Endometrium (tissue), 2 donors: ENCODE results near the gene TRMT10B.

Source experiments
- FAIRE-seq: peaks from 2 replicates; lab custom pipeline; 2012; peaks lifted over from hg19 to GRCh38; lab: Jason Lieb, UNC
- donor health status: control.
- donor health status: control.

Gene TRMT10B, protein sequence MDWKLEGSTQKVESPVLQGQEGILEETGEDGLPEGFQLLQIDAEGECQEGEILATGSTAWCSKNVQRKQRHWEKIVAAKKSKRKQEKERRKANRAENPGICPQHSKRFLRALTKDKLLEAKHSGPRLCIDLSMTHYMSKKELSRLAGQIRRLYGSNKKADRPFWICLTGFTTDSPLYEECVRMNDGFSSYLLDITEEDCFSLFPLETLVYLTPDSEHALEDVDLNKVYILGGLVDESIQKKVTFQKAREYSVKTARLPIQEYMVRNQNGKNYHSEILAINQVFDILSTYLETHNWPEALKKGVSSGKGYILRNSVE

DNA sequence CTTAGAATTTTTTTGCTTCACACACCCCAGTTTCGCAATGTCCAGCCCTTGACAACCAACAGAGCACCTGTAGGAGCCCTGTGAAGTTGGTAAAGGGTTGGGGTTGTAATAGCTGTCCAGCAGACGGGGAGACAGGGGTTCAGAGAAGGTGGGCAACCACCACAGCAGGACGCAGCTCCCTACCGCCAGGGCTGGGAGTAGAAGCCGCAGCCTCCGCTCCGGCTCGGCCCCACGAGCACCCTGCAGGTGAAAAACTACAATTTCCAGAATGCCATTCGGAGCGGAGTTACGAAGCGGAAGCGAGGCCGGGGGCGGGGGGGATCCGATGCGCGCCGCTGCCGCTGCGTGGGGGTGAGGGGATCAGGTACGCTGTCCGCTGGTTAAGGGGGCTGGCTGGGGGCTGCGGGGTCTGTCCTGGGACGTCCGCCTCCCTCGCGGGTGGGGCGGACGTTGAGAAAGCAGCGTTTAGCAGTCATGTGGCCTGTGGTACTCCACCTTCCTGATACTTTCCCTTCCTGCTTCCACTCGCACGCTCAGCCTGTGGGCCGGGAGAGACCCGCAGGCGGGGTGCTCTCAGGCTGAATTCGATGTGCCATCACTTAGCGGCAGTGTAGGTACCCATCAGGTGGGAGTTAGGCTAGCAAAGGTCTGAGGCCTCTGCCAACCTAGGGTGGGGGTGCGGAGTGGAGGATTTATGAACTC, at the start of gene TRMT10B:
Gene TRMT10B, plus strand, starts transcription at position 317 of the 702 bp plus-strand sequence. CDS start 8,127 bp downstream, outside the sequence.
- no peak for FAIRE-seq

DNA sequence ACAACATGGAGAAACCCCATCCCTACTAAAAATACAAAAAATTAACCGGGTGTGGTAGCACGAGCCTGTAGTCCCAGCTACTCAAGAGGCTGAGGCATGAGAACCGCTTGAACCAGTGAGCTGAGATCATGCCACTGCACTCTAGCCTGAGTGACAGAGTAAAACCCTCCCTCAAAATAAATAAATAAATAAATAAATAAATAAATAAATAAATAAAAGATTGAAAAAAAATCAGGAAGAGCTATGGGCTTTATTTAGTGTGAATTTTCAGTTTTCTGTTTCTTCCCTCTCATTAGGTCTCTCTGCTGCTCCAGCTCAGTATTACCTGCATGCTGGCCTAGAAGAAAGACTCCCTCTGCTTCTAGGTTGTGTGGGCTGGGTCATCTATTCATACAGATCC, 47.8 kb upstream of the TRMT10B start:
- FAIRE-seq = no peak

DNA sequence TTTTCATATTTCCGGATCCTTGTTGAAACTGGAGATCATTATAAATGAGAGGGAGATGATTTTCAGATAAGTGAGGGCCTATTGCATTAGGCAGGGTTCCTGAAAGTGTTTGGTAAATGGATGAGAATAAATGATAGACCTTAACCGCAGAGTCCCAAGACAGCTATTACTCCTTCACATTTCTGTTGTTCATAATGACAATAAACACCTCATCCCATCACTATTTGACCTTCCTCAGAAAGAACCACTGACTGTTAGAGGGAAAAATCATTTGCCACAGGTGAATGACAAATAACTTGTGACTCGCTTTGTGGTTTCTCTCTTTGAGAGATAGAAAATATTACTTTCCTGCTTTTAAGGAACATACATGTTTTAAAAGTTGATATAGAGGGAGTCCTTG, 47.3 kb upstream of the TRMT10B start:
- no peak for FAIRE-seq

DNA sequence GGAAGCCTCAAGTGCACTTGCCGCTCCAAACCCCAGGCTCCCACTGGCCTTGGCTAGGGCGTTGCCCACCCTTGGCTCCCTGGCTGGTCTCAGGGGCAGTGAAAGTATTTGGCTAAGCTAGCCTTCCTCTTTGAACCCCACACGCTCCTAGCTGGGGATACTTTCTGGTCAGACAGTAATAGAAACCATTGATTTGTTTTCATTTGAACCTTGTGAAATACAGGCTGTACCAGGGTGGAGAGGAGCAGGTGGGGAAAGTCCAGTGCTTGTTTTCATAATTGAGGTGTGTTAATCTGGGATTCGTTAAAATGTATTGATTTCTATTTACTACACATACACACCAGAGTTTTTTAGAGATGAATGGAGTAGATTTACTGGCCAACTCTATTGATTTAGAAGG, 45.9 kb upstream of the TRMT10B start:
- FAIRE-seq = no peak

DNA sequence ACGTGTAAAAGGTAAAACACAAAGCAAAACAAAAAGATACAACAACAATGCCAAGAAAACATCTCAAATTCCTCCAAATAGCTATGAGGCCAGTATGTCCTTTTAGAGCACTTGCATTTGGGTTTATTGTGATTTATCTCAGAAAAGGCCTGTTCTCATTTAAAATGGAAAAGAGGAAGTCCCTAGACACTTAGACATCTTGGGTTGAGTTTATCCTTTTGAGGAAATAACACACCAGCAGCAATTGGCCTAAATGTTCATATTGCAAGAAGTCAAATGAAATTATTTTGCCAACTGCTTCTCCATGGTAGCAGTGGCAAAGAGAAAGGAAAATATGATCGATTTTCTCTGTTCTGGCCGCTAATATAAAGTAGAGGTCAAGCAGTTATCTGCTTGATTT, 43.6 kb upstream of the TRMT10B start:
- no peak for FAIRE-seq

DNA sequence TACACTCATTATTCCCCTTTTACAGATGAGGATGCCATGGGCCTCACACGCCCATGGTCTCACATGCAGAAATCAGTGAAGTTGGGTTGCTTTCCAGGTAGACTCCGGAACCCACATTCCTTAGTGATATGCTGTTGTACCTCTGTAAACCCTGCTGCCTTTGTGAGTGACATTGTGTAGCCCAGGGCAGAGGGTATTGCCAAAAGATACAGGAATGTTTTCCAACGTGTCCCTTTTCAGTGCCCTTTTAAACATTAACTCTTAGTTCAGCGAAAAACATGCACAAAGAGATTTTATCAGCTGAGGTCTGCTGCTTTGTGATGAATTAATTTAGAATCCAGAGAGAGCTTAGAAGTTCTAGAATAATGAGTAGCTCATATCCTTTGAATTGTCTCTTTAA, 38.3 kb upstream of the TRMT10B start:
- no peak for FAIRE-seq

DNA sequence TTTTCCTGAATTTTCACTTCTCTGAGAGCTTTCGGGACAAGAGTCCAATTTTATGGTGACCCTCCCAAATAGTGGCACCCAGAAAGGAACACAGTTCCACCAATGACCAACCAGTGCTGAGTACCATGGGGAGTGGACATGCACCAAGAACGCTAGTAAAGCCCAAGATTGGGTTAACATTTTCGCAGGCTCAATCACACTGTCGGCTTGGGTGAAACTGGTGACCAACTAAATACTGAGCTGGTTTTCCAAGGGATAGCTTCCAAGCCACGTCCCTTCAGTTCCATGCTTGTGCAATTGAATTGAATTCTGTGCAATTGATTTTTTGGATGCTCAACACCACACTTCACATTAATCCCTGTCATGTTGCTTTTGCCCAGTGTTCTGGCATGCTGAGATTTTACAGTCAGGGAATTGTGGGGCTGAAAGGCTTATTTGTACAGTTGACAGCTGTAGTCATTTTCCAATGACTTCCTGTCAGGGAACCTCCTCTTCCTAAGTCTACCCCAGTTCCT, 37.6 kb upstream of the TRMT10B start:
- FAIRE-seq = no peak

DNA sequence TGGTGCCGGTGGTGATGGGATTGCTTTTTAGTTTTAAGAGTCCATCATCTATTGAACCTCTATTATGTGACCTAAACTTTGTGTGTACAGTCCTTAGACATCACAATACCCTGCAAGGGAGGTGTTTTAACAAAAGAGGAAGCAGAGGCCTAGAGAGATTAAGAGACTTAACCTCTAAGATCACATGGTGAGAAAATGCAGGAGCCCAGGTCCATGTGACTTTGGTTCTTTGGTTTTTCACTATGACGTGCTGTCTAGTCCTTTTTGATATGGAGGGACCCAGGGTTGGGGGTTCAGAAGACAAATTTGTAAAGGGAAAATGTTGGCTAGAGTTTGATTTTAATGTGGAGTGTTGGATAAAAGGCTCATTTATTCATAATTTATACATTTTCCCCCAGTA, 34.1 kb upstream of the TRMT10B start:
- FAIRE-seq = no peak

DNA sequence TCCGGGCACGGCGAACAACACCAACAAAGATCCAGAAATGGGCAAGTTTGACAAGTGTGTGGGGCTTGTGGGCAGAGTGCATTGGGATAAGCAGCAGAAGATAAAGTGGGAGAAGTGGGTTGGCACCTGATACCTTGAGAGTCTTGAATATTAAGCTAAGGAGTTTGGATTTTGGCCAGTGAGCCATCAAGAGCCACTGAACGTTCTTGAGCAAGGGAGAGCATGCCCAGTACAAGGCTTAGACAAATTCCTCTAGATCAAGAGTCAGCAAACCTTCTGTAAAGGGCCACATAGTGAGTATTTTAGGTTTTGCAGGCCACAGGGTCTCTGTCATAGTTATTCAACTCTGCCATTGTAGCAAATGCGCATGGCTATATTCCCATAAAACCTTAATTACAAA, 26.6 kb upstream of the TRMT10B start:
- no peak for FAIRE-seq

DNA sequence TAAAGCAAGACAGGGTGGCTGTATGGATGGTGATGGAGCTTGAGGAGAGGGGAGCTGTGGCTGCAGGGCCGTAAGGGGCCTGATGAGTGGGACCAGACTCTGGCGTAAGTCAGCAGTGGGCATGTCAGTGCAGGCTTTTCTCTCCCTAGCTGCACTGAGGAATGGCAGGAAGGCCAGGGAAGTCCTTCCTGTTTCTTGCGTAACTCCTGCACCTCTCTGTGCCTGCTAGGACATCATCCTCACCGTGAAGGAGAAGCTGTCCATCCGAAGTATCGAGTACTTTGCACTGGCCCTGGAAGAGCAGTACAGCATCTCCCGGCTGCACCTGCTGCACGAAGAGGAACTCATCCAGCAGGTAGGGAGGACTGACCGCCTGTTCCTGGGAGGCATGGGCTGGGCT, 24.1 kb upstream of the TRMT10B start:
- no peak for FAIRE-seq

DNA sequence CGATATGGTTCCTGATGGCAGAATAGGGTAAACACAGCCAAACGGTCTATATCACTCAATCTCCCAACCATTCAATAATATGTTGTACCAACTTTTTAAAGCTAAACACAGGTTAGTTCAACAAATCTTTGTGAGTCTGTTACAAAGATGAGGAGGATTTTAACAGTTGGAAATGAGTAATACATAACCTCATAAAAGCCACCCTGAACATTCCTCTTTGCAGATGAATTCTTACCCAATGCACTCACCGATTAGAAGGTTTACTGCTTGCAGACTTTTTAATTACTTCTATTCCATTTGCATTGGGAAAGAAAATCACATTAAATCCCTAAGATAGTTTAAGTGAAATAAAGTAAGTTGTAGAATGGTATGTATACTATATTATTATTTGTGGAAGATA, 23.3 kb upstream of the TRMT10B start:
- FAIRE-seq = no peak

DNA sequence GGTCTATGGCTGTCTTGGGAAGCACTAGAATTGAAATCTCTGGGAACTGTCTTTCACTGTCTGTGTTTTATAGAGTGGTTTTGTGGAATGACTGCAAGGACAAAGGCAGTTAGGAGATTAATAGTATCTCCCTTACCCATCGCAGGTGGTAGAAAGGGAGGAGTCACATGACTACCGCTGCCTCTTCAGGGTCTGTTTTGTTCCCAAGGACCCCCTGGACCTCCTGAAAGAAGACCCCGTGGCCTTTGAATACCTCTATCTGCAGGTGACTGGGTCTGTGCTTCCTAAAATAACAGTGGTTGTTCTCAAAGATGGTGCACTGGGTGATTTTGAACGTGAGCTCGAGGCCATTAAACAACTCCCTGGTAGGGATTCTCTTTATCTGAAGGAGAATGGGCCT, 22.8 kb upstream of the TRMT10B start:
- FAIRE-seq = no peak

DNA sequence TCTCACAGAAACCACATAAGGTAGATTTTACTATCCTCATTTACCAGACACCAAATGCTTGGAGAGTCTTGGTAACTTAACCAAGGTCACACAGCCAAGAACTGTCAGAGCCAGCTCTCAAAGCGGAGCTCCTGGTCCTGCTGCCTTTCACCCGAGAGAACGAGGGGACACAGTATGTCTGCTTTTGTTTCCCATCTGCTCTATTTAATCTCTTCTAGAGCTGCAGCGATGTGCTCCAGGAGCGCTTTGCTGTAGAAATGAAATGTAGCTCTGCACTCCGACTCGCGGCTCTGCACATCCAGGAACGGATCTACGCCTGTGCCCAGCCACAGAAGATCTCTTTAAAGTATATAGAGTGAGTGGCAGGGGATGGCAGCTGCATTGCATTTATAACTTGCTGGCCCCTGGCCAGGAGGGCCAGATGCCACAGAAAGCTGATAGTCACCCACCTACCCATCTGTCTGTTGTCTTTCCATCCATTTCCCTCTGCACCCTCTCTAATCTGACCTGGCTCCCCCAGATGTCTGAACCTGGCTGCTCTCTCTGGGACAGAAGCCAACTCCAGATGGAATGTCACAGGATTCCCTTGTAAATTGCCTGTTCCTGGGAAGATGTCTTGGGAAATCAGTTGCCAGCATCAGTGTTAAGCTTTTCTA, 21.4 kb upstream of the TRMT10B start:
- FAIRE-seq = no peak

DNA sequence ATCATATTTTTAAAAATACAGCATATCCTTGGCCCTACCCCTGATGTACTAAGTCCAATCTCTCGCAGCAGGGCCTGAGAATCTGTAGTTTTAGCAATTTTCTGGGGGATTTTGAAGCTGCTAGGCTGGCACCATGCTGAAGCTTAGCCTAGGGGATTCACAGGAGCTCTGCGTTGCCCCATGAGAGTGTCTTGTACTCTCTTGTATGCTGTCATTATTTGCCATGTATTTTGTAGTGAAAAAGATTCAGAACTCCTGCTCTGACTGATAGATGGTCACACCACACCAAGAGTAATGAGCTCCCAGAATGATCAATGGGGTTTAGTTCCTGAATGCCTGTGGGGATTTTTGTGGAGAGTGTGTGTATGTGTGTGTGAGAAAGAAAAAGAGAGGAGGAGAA, 20.7 kb upstream of the TRMT10B start:
- FAIRE-seq = no peak

DNA sequence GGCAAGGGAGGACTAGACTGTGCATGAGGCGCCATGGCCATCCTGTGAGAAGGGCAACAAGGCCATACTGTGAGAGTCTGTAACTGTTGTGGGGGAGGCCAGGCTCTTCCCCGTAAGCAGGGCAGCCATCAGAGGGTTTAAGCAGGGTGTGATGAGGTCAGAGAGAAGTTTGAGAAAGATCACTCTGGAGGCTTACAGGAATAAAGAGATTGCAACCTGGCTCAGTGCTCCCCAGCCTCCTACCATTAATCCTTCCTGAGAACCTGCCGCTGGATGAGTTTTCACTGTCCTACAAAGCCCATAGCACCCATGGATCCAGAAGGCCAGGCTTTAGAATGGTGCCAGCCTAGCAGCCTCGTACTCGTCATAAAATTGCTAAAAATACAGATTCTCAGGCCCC, 14.4 kb upstream of the TRMT10B start:
- FAIRE-seq = no peak

DNA sequence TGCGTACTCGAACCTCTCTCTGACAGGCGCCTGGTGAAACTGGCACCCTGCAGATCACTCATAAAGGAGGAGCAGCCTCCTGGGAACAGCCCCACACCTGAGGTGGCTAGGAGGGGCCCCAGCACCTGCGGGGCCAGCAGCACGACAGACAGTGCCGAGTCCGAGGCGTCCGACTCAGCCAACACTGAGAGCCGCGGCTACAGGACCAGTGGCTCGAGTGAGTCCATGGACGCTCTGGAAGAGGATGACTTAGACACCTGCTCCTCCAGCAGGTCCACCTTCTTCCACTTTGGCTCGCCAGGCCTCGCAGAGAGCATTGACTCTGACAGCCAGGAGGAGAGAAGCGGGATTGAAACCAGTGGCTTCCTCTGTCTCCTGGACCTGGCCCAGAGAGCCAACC, 13.5 kb upstream of the TRMT10B start:
- no peak for FAIRE-seq

DNA sequence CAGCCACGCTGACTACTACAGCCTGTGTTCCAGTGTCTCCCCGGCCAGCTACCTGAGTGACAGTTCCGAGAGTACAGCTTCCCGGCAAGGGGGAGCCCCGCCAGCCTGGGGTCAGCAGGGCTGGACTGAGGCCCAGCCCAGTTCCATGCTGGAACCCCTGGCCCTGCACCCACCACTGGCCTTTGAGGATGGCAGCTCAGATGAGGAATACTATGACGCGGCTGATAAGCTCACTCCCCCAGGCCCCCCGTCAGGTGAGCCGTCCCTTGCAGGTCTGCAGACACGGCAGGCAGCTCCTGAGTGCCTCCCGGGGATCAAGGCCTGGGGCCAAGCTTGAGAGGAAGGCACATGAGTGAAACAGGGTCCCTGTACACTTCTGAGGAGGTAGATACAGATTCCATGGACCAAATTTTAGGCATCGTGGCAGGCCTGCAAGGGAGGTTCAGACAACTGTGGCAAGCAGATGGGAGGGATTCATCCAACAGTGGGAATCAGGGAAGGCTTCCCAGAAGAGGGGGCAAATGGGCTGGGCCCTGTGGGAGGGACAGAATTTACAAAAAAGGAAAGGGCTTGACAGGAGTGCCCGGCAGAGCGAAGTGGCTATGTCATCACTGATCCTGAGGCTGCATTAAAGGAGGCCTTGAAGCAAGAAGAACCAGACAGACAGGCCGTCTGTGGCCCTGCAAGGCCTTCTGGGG, 12.8 kb upstream of the TRMT10B start:
- no peak for FAIRE-seq

DNA sequence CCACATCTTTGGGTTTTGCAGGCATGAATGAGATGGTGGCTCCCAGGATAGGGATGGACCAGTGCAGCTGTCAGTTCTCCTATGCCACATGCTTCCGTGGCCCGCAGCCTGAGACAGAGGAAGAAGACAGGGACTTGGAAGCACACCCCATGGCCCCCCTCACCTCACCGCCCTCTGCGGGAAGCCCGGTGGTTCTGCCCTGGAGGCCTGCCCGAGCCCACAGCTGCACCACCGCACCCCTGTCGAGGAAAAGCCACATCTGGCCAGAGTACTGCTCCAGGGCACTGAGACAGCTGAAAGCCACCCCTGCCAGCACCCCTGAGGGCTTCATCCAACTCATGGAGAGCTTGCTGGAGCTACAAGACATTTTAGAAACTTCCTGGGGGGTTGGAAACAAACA, 7.6 kb upstream of the TRMT10B start:
- no peak for FAIRE-seq

DNA sequence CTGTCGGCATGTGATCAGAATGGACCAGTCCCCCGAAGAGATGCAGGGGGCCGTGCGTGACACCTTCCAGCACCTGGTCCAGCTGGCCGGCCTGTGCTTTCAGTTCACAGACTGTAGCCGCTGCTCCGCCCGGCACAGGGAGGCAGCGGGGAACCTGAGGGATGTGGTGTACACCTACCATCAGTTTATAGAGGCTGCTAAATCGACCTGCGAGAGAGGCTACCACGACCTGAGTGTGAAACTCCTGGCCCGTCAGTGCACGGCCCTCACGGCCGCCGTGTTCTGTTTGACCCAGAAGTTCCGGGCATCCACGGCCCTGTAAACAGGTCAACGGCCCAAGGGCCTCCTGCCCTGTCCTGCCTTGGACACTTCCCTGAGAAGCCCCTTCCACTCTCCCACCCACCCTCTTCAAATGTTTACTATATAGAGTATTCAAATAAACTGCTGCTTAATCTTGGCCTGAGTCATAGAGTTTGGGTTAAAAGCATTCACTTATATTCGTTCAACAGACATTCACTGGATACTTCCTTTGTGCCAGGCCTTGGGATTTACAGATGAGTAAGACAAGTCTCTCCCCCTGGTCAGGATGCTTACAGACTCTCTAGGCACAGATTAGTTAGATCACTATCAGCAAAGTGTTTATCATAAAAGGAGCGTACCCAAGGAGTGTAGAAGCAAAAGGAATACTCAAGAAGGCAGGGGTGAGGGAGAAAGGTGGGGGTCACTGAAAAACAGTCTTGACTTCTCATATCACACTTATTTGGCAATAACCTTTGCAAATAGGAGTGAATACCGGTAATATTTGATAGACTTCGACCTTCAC, 6.9 kb upstream of the TRMT10B start:
- FAIRE-seq = no peak

DNA sequence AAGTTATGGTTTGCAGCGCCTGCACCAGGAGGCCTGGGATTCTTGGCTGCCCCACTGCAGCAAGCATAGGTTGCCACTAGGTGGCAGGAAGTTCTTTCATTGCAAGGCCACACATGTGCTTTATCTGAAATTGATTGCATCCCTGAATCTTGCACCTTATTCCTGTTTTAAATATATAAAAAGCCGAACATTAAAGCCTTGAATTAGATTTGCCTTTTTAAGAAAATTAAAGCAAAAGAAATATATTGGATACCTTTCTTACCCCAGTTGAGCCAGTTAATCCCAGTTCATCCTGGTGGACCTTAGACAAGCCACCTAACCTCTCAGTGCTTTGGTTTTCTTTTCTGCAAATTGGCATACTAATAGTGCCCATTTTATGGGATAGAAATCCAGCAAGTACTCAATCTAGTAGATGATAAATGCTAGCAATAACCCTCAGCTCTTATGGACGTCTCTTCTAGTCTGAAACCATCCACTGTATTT, 6.3 kb upstream of the TRMT10B start:
- FAIRE-seq = no peak

DNA sequence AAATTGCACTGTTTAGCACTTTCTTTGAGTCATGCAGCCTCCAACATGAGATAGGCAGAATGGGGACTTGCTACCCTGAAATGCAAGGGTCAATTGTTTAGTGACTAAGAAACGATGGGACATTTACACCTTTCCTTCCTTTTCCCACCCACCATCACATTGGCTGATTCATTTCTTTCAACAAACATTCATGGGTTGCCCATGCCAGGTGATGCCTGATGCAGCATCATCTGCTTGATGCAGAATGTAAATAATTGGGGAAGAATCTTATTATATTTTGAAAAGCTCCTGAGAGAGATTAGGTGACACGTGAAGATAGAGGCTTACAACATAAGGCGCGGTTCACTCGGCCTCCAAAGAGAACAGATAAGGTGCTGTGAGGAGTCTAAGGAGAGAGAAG, 4.5 kb upstream of the TRMT10B start:
- FAIRE-seq = no peak

DNA sequence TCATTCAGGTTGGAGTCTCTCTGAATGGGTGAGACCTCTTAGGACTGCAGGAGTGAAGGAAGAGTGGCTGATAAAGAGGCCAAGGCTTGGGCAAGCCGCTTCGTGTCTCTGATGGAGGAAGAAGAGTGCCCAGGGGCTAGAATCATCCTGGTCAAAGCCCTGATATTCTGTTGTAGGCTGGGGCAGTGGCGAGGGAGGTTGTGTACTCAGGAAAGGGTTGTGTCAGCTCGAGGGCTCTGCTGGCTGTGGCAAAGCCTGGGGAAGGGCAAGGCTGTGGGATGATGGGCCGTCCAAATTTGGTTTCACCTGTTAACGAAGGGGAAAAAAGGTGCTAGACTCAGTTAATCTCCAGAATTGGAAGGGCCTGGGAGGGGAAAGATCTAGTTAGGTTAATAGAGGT, 2.4 kb upstream of the TRMT10B start:
- no peak for FAIRE-seq
